Measurements from ENCODE around the gene B3GNT3.

B3GNT3 gene

GRCh38 chr19:17835182-17836006, 40.5 kb downstream of the B3GNT3 start:
- no peak for DNase-seq

- no peak for DNase-seq
Measured at GRCh38 chr19:17836530-17836929, 41.6 kb downstream of the B3GNT3 start.

GRCh38 chr19:17837972-17838371, 43.0 kb downstream of the B3GNT3 start:
- DNase-seq: no peak

- DNase-seq: no peak
Measured at GRCh38 chr19:17840019-17840418, 45.1 kb downstream of the B3GNT3 start.

GRCh38 chr19:17841371-17841809, 46.5 kb downstream of the B3GNT3 start:
- no peak for DNase-seq

- DNase-seq: peak; percentile 57
Measured at GRCh38 chr19:17841810-17842662, 47.1 kb downstream of the B3GNT3 start.

GRCh38 chr19:17842663-17843291, 47.8 kb downstream of the B3GNT3 start:
- DNase-seq: no peak

GRCh38 chr19:17843292-17843827, 48.4 kb downstream of the B3GNT3 start:
- no peak for DNase-seq

GRCh38 chr19:17843908-17844490, 49.1 kb downstream of the B3GNT3 start:
- no peak for DNase-seq

GRCh38 chr19:17846146-17846545, 51.2 kb downstream of the B3GNT3 start:
- peak; percentile 20 for DNase-seq

GRCh38 chr19:17847538-17848366, 52.8 kb downstream of the B3GNT3 start, which contains the start of gene JAK3:
Gene JAK3, minus strand, starts transcription at chr19:17847982. Its CDS starts 3,565 bp downstream, at chr19:17844417.
- peak; percentile 84 for DNase-seq

GRCh38 chr19:17848595-17849292, 53.8 kb downstream of the B3GNT3 start:
- no peak for DNase-seq

- DNase-seq: no peak
Measured at GRCh38 chr19:17854061-17854460, 59.1 kb downstream of the B3GNT3 start.

GRCh38 chr19:17855280-17856152, 60.6 kb downstream of the B3GNT3 start:
- DNase-seq: peak; percentile 95

GRCh38 chr19:17859533-17860330, 64.8 kb downstream of the B3GNT3 start, which contains the start of gene RPL18A:
Gene RPL18A, plus strand, starts transcription at chr19:17859910. Its CDS starts 47 bp downstream, at chr19:17859957.
- peak; percentile 98 for DNase-seq

GRCh38 chr19:17860331-17860992, 65.5 kb downstream of the B3GNT3 start:
- DNase-seq: peak; percentile 17

- no peak for DNase-seq
Measured at GRCh38 chr19:17860993-17861360, 66.0 kb downstream of the B3GNT3 start.

All from stimulated activated CD4-positive, alpha-beta T cell treated with anti-CD3 and anti-CD28 coated beads, Interleukin-12 subunit alpha, Interleukin-12 subunit beta, amount 100 ng/mL, for 4 hours (primary cell).